GM21515 (cell line): ENCODE data around the gene ARID5A.

Experiments used
- ATAC-seq: cut with Tn5 transposase; IDR thresholded peaks from one replicate; pipeline ENCODE4 v1.9.1; 2021; ENCODE audit not compliant: unreplicated experiment

Gene ARID5A

GRCh38 chr2:96594691-96595152, 58.2 kb downstream of the ARID5A start:
- no peak for ATAC-seq

DNA sequence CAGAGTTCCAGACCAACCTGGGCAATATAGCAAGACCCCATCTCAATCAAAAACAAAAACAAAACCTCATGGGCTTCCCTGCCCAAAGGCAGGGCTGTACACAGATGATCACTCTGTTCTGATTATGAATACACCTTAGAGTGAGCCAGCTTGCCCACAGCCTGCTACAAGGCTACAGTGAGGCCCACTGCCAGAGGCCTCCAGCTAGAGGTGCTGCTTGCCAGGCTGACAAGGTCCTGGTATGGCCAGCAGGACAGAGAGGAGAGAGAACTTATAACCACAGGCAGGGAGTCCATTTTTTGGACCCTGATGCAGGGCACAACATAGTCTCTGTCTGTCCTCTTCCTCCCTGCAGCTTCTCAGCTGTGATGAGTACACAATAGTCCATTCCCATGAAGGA, 60.0 kb downstream of the ARID5A start:
- no peak for ATAC-seq

DNA sequence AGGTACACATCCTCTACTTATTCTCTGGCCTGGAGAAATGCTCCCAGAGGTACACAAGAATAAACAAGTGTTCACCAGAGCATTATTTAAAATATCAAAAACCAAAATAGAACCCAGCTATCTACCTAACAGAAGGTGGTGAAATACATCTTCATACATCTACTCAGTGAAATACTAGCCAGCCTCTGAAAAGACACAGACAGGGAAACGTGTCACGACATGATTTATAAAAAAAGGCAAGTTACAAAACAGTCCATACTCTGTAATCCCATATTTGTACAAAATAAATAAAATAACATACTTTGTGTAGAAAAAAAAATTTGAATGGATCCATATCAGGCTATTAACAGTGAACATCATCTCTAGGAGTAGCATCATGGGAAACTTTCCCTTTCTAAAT, 63.4 kb downstream of the ARID5A start:
- ATAC-seq: no peak

- no peak for ATAC-seq
These were observed 65.1 kb downstream of the ARID5A start for GRCh38 chr2:96601382-96602292.
